Naive thymus-derived CD8-positive, alpha-beta T cell (primary cell): ENCODE results near the gene CEP135. TPM values are rescaled to one million over a fixed set of nuclear protein-coding genes. Genes with fewer than 3 reads are reported as not detected.

Source experiments
- ATAC-seq, 2 donors: fragments of 150-1000 bp; cut with Tn5 transposase in 1 of 2; sonication (Bioruptor Pico), chemical (Tn5 transposase) in 1 of 2; 1 replicate in 1 of 2; 2 replicates in 1 of 2; pipeline ENCODE4 v1.10.0; 2021; ENCODE audit warnings: mild to moderate bottlenecking in 2 of 2, moderate library complexity in 2 of 2
- POLR2A ChIA-PET: fragments of 350-600 bp; sonication (Branson Sonifier 250); formaldehyde crosslinking; loops from one replicate; lab custom pipeline; 2021; ENCODE audit warnings: antibody characterized with exemption; lab: Charles Lee
- DNase-seq, 10 donors: peaks; one replicate each; pipeline versions ENCODE4 v3.0.0 to v3.0.0-alpha.2; 2020 to 2022
- H3K27ac Mint-ChIP-seq, 10 donors: one replicate each; pipeline ENCODE4 v1.8.0; 2020 to 2022; ENCODE audit warnings: mild to moderate bottlenecking in 10 of 10, mixed read lengths in 10 of 10, moderate library complexity in 4 of 10, inconsistent platforms in 1 of 10
- H3K27me3 Mint-ChIP-seq, 5 donors: one replicate each; pipeline ENCODE4 v1.8.0; 2021 to 2022; ENCODE audit warnings: mixed read lengths in 5 of 5
- H3K36me3 Mint-ChIP-seq, 3 donors: one replicate each; pipeline ENCODE4 v1.8.0; 2020 to 2022; ENCODE audit warnings: mixed read lengths in 3 of 3, mild to moderate bottlenecking in 2 of 3, inconsistent platforms in 1 of 3
- H3K4me1 Mint-ChIP-seq, 4 donors: one replicate each; pipeline ENCODE4 v1.8.0; 2021 to 2022; ENCODE audit warnings: mixed read lengths in 4 of 4
- H3K4me3 Mint-ChIP-seq, 10 donors: one replicate each; pipeline ENCODE4 v1.8.0; 2020 to 2022; ENCODE audit warnings: mild to moderate bottlenecking in 10 of 10, mixed read lengths in 10 of 10, moderate library complexity in 6 of 10, inconsistent platforms in 1 of 10
- H3K9me3 Mint-ChIP-seq, 9 donors: one replicate each; pipeline ENCODE4 v1.8.0; 2020 to 2022; ENCODE audit warnings: mixed read lengths in 9 of 9, mild to moderate bottlenecking in 3 of 9, inconsistent platforms in 1 of 9, moderate library complexity in 1 of 9
- polyA plus RNA-seq, 3 donors: library from polyadenylated mRNA; unstranded; fragments of 300-500 nt; fragmentation: Illumina TruSeq; gene quantifications; one replicate each; pipeline ENCODE4 v1.2.3, GENCODE V29; 2021
- total RNA-seq, 8 experiments: library from RNA in 2 of 8; stranded (reverse) in 2 of 8; gene quantifications; one replicate each; pipeline ENCODE4 v1.2.3 and lab custom pipeline; 2021 to 2026

The CEP135 gene
- total and polyA plus RNA-seq, 5 experiments from 2014 or later, result 7.9 to 31.5 (median 13.8) TPM

GRCh38 chr4:55979562-55979961, 30.8 kb downstream of the CEP135 start:
- Mint-ChIP-seq H3K27ac (peak overlapping the region in 1 of 10 donors; percentile 51), H3K4me1 (peaks cover 0 to 1% (median 0%) of the 10 kb centered on the region in 4 donors)
- POLR2A ChIA-PET, result no interaction called here

DNA sequence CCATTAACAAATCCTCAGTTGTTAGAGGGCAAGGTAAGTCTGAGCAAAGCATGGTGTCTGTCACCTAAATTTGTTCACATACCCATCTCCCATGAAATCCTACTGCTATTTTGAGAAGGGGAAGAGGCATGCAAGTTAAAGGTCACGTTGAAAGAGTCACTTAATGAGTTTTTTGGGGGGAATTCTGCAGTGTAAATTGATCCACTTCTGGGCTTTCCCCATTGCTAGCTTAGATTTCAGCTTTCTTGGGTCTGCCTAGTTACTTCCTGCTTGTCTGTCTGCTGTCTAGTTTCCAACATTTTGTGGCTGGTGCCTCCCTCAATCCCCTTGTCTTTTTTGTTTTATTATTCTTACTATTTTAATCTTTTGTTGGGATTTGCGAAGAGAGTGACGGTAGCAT, 32.0 kb downstream of the CEP135 start:
- Mint-ChIP-seq H3K27ac (no peak overlapping the region), H3K9me3 (no peaks in the 10 kb centered on the region), H3K27me3 (no peaks in the 10 kb centered on the region), H3K4me3 (no peak overlapping the region), H3K36me3 (peaks cover 15 to 86% (median 51%) of the 10 kb centered on the region in 3 donors), H3K4me1 (no peaks in the 10 kb centered on the region)
- POLR2A ChIA-PET, result no interaction called here
- DNase-seq, result no peak
- no peak for ATAC-seq

More at GRCh38 chr4:55979562-55979961, 30.8 kb downstream of the CEP135 start:
- H3K36me3 Mint-ChIP-seq, result peaks cover 15 to 85% (median 52%) of the 10 kb centered on the region in 3 donors
- H3K9me3 Mint-ChIP-seq, result no peaks in the 10 kb centered on the region
- ATAC-seq (no peak), DNase-seq (no peak)
- no peaks in the 10 kb centered on the region for H3K27me3 Mint-ChIP-seq
- H3K4me3 Mint-ChIP-seq, result no peak overlapping the region

DNA sequence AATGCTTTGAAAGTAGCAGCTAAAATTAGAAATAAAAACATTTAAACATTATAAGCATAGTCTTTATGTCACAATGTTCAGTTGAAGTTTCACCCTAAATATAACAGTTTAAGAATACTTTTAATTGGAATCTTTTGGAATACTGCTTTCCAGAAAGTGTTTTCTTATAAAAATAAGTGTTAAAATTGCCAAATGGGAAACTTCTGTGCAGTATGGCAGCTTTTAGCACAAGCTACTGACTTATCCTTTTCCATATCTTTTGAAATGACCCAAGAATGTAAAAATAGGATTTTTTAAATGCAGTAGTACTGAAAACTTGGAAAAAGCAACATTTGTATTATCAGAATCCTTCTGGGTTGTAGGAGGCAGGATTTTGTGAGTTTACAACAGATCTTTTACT, 34.2 kb downstream of the CEP135 start:
- no peak overlapping the region for H3K4me3 Mint-ChIP-seq
- no peak for ATAC-seq
- DNase-seq, result no peak
- no peaks in the 10 kb centered on the region for H3K27me3 Mint-ChIP-seq
- H3K27ac Mint-ChIP-seq, result no peak overlapping the region
- H3K36me3 Mint-ChIP-seq, result peaks cover 15 to 85% (median 62%) of the 10 kb centered on the region in 3 donors
- no peaks in the 10 kb centered on the region for H3K4me1 Mint-ChIP-seq
- H3K9me3 Mint-ChIP-seq, result no peaks in the 10 kb centered on the region
- POLR2A ChIA-PET, result no interaction called here

GRCh38 chr4:55989766-55990165, 41.0 kb downstream of the CEP135 start:
- POLR2A ChIA-PET, result interaction anchor here (1.5 kb wide), 1 partner anchor 41 kb away, joined by 4 read pairs; the partner anchor contains the start of gene CEP135
- Mint-ChIP-seq H3K4me3 (no peak overlapping the region), H3K4me1 (peaks cover 0 to 6% (median 2%) of the 10 kb centered on the region in 4 donors), H3K9me3 (no peaks in the 10 kb centered on the region), H3K27me3 (no peaks in the 10 kb centered on the region), H3K27ac (no peak overlapping the region), H3K36me3 (peaks cover 7 to 77% (median 38%) of the 10 kb centered on the region in 3 donors)
- DNase-seq (no peak), ATAC-seq (no peak)

GRCh38 chr4:55993994-55994663, 45.4 kb downstream of the CEP135 start:
- POLR2A ChIA-PET, result no interaction called here
- Mint-ChIP-seq H3K9me3 (peaks cover 0 to under 1% (median 0%) of the 10 kb centered on the region in 9 donors), H3K27me3 (no peaks in the 10 kb centered on the region), H3K27ac (no peak overlapping the region), H3K36me3 (peaks cover 13 to 83% (median 53%) of the 10 kb centered on the region in 3 donors), H3K4me1 (peaks cover 0 to 6% (median 3%) of the 10 kb centered on the region in 4 donors), H3K4me3 (no peak overlapping the region)
- no peak for DNase-seq
- ATAC-seq, result no peak

DNA sequence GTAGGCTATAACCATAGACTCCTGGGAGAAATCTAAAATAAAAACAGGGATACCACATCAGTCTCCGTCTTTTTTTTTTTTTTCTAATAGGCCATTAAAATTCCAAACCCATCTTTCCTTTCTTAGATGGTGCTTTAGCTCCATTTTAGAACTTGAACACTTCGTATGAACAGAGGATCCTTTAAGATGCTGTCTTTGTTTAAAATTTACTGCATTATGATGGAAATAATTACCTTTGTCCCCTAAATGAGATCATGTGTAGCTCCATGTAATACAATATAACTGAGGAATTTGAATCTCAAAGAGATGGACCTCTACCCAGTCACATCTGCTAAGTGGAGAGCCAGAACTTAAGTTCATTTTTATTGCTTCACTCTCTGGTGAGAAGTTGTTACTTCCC, 47.9 kb downstream of the CEP135 start:
- POLR2A ChIA-PET, result no interaction called here
- Mint-ChIP-seq H3K4me1 (peaks cover 1 to 6% (median 4%) of the 10 kb centered on the region in 4 donors), H3K27ac (no peak overlapping the region), H3K36me3 (peaks cover 31 to 94% (median 71%) of the 10 kb centered on the region in 3 donors), H3K4me3 (no peak overlapping the region), H3K27me3 (no peaks in the 10 kb centered on the region), H3K9me3 (peaks cover 0 to 9% (median 2%) of the 10 kb centered on the region in 9 donors)
- DNase-seq (no peak), ATAC-seq (no peak)

DNA sequence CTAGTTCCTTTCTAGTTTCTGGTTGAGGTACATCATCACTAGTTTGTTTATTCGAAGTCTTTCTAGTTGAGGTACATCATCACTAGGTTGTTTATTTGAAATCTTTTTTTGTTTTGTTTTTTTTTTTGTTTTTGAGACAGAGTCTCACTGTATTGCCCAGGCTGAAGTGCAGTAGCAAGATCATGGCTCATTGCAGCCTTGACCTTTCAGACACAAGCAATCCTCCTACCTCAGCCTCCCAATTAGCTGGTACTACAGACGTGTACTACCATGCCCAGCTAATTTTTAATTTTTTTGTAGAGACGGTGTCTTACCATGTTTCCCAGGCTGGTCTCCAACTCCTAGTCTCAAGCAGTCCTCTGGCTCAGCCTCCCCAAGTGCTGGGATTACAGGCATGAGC, 54.9 kb downstream of the CEP135 start:
- Mint-ChIP-seq H3K9me3 (peaks cover 0 to 9% (median 5%) of the 10 kb centered on the region in 9 donors), H3K27me3 (no peaks in the 10 kb centered on the region), H3K4me1 (peaks cover 0 to 5% (median 2%) of the 10 kb centered on the region in 4 donors), H3K27ac (peak overlapping the region in 1 of 10 donors; percentile 18), H3K4me3 (no peak overlapping the region), H3K36me3 (peaks cover 63 to 97% (median 79%) of the 10 kb centered on the region in 3 donors)
- POLR2A ChIA-PET, result no interaction called here
- ATAC-seq, result no peak
- no peak for DNase-seq

GRCh38 chr4:56004235-56004634, 55.5 kb downstream of the CEP135 start:
- DNase-seq (no peak), ATAC-seq (no peak)
- POLR2A ChIA-PET, result no interaction called here
- peak overlapping the region in 1 of 10 donors; percentile 18 for H3K27ac Mint-ChIP-seq
- peaks cover 0 to 5% (median 2%) of the 10 kb centered on the region in 4 donors for H3K4me1 Mint-ChIP-seq
- peaks cover 56 to 97% (median 74%) of the 10 kb centered on the region in 3 donors for H3K36me3 Mint-ChIP-seq
- H3K27me3 Mint-ChIP-seq, result no peaks in the 10 kb centered on the region
- no peak overlapping the region for H3K4me3 Mint-ChIP-seq
- peaks cover 0 to 9% (median 4%) of the 10 kb centered on the region in 9 donors for H3K9me3 Mint-ChIP-seq

- Mint-ChIP-seq H3K27ac (no peak overlapping the region), H3K36me3 (peaks cover 41 to 96% (median 64%) of the 10 kb centered on the region in 3 donors), H3K27me3 (no peaks in the 10 kb centered on the region), H3K9me3 (peaks cover 0 to 5% (median 0%) of the 10 kb centered on the region in 9 donors), H3K4me1 (peaks cover 0 to 5% (median under 1%) of the 10 kb centered on the region in 4 donors), H3K4me3 (no peak overlapping the region)
- POLR2A ChIA-PET, result no interaction called here
- ATAC-seq, result no peak
- no peak for DNase-seq
Measured at GRCh38 chr4:56007154-56007553, 58.4 kb downstream of the CEP135 start.

DNA sequence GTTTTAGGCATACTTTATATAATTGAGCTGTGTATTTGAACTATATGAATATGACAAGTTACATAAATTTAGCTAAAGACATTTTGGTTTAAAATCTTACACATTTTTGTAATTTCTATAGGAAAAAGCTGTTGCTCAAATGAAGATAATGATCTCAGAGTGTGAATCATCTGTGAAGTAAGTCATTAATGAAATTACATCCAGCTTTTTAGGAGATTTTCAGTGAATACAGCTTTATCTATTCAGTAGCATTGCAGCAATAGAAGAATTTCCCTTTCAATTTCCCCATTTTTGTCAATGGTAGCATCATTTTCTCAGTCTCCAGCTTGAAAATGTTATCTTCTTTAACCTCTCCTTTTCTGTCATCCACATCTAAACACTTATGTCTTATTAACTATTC, 59.5 kb downstream of the CEP135 start:
- Mint-ChIP-seq H3K27me3 (no peaks in the 10 kb centered on the region), H3K4me3 (no peak overlapping the region), H3K27ac (no peak overlapping the region), H3K36me3 (peaks cover 38 to 96% (median 64%) of the 10 kb centered on the region in 3 donors), H3K4me1 (peaks cover 0 to 5% (median under 1%) of the 10 kb centered on the region in 4 donors), H3K9me3 (peaks cover 0 to 5% (median 0%) of the 10 kb centered on the region in 9 donors)
- no peak for ATAC-seq
- DNase-seq, result no peak
- POLR2A ChIA-PET, result no interaction called here

DNA sequence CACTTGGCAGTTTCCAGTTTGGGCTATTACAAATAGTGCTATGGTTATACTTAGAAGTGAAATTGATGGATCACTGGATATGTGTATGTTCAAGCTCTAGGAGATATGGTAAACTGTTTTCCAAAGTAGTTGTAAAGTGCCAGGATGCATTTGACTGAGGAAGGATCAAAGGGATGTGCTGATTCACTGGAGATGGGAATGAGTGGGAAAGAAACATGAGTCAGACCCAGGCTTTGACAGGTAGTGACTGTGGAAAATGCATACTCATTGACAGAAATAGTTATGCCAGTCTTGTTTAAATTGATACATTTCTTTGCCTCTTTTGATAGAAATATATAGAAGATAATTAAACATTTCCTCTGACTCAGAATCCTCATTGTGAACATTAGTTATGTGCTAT, 77.9 kb downstream of the CEP135 start:
- DNase-seq (no peak), ATAC-seq (no peak)
- POLR2A ChIA-PET, result no interaction called here
- no peaks in the 10 kb centered on the region for H3K27me3 Mint-ChIP-seq
- no peak overlapping the region for H3K27ac Mint-ChIP-seq
- H3K4me3 Mint-ChIP-seq, result no peak overlapping the region
- peaks cover 38 to 73% (median 48%) of the 10 kb centered on the region in 3 donors for H3K36me3 Mint-ChIP-seq
- peaks cover 0 to 4% (median 0%) of the 10 kb centered on the region in 4 donors for H3K4me1 Mint-ChIP-seq
- H3K9me3 Mint-ChIP-seq, result peaks cover 0 to 14% (median 3%) of the 10 kb centered on the region in 9 donors

GRCh38 chr4:56028165-56028564, 79.4 kb downstream of the CEP135 start:
- no peak for ATAC-seq
- no peaks in the 10 kb centered on the region for H3K27me3 Mint-ChIP-seq
- H3K27ac Mint-ChIP-seq, result no peak overlapping the region
- no peak for DNase-seq
- POLR2A ChIA-PET, result no interaction called here
- H3K36me3 Mint-ChIP-seq, result peaks cover 30 to 59% (median 44%) of the 10 kb centered on the region in 3 donors
- peaks cover 0 to 2% (median 0%) of the 10 kb centered on the region in 4 donors for H3K4me1 Mint-ChIP-seq
- H3K9me3 Mint-ChIP-seq, result peaks cover 0 to 14% (median 3%) of the 10 kb centered on the region in 9 donors
- H3K4me3 Mint-ChIP-seq, result no peak overlapping the region

DNA sequence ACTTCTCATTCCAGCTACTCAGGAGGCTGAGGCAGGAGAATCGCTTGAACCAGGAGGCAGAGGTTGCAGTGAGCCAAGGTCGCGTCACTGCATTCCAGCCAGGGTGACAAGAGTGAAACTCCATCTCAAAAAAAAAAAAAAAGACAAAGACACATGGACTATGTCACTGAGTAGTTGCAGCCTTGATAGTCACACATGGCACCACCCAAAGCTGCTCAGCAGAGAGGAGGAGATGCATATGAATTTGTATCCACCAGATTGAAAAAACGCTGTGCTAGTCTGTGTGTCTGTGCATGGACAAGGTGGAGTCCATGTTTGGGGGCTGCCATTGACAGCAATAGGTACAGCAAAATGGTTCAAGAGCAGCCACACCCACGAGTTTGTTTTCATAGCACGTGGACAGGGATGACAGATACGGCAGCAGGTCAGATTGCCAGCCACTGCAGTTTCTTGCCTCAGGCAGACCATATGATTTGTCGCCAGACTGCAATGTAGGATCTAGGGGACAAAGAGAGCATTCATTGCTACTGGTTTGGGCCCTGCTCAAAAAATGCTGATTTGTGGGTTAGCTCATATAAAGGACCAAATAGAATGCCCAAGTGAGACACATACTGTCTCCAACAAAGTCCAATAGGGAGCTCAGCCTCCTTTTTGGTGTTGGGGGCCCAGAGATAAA, 89.9 kb downstream of the CEP135 start:
- H3K36me3 Mint-ChIP-seq, result no peaks in the 10 kb centered on the region
- H3K27me3 Mint-ChIP-seq, result peaks cover 3 to 13% (median 7%) of the 10 kb centered on the region in 5 donors
- peaks cover 0 to 4% (median 0%) of the 10 kb centered on the region in 4 donors for H3K4me1 Mint-ChIP-seq

More for the DNA sequence above, 89.9 kb downstream of the CEP135 start:
- POLR2A ChIA-PET, result no interaction called here
- DNase-seq (no peak), ATAC-seq (no peak)
- no peak overlapping the region for H3K27ac Mint-ChIP-seq
- peaks cover 0 to 4% (median 0%) of the 10 kb centered on the region in 9 donors for H3K9me3 Mint-ChIP-seq
- no peak overlapping the region for H3K4me3 Mint-ChIP-seq
